Medulla oblongata (tissue), 1 donor: ENCODE results near the gene SLC35G1.
A peak's percentile ranks its signal among the peaks of the same experiment; 100 is the strongest.

Experiments
- DNase-seq: peaks from one replicate; pipeline ENCODE4 v3.0.0-alpha.2; 2015; ENCODE audit errors: extremely low spot score

SLC35G1 gene

GRCh38 chr10:93876381-93876780, 17.4 kb upstream of the SLC35G1 start:
- DNase-seq: no peak

DNA sequence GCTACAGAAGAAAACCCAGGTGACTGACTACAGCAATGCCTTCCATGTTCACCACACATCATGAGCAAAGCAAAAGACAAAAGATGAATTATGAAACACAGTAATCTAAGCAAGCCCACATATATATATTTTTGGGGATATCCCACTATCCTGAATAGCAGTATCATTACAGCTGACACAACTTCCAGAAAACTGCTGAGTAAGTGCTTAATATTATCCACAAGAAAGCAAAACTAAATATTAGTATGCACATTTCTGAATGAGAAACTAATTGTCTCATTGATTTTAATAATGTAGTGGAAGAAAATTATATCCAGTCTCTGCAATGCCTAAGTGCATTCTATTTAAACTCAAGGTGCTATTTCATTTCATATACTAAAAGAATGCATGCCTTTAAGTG, 14.5 kb upstream of the SLC35G1 start:
- DNase-seq: no peak

- DNase-seq: peak; percentile 6
These were observed 969 bp downstream of the SLC35G1 start for GRCh38 chr10:93894516-93895378.

- DNase-seq: no peak
These were observed 3.4 kb downstream of the SLC35G1 start for GRCh38 chr10:93897070-93897780.

DNA sequence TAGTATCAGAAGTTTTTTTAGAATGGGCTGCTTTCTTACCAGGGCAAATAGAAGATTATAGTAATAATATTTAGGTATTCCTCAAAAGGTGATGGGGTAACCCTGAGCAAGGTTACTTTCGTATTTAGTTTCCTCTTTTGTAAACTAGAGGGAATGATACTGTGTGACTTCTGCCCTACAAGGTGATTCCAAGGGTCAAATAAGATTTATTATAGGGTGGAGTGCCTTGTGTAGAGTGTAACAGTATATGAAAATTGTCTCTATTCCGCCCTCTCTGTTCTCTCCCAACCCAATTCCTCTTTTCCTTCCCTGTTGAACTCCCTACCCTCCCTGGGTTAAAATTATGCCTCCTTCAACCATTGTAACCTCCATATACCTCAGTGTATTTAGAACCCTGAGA, 5.3 kb downstream of the SLC35G1 start:
- DNase-seq: no peak

GRCh38 chr10:93903051-93903450, 9.3 kb downstream of the SLC35G1 start:
- no peak for DNase-seq

GRCh38 chr10:93904901-93905300, 11.1 kb downstream of the SLC35G1 start:
- no peak for DNase-seq

GRCh38 chr10:93907059-93907458, 13.3 kb downstream of the SLC35G1 start:
- DNase-seq: no peak

DNA sequence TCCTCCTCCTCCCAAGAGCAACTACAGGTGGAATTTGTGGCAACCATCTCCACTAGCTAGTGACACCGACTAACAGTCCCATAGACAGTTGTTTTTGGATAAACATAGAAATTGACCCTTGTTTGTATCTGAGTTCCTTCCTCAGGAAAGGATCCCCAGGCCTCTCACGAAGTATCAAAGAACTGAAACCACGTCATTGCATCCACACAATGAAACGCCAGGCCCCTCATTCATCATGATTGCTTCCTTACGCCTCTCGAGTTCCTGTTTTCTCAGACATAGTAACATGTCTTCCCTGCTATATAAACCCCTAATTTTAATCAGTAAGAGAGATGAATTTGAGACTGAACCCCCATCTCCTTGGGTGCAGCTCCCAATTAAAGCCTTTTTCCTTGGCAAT, 18.1 kb downstream of the SLC35G1 start:
- no peak for DNase-seq

- no peak for DNase-seq
These were observed 18.7 kb downstream of the SLC35G1 start for GRCh38 chr10:93912444-93912843.

DNA sequence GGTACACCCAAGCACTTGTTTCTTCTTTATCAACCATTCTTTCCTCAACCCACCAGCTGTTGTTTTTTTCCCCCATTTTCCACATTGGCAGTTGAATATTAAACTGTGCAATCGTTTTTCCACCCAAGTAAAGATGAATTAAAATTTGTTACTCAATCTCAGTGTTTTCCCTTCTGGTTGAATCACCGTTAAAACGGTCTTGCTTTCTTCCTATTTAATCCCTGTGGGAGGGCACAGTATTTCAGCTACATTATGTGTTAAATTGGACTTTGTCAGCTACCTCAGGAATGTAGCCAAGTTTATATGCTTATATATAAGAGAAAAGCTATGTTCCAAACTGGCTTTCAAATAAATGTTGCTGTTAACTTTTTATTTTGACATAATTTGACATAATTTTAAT, 19.9 kb downstream of the SLC35G1 start:
- DNase-seq: no peak

DNA sequence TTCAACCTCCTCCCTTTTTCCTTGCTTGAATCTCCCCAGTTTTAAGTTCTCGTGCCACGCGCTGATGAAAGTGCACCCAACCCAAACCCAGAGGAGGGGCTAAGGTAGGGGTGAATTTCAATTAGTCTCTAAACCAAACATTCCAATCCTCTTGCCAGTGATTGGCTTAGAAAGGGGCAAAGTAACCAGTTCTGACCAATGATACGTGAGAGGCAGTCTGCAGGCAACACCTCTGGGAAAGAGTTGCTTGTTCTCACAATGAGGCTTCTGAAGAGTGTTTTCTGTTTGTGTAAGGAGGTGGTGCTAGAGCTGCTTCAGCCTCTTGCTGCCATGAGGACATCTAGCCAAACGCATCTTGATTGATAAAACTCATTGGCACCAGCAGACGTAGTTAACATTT, 21.8 kb downstream of the SLC35G1 start:
- no peak for DNase-seq

GRCh38 chr10:93916257-93917063, 22.7 kb downstream of the SLC35G1 start:
- DNase-seq: peak; percentile 44

- DNase-seq: no peak
These were observed 23.2 kb downstream of the SLC35G1 start for GRCh38 chr10:93917064-93917391.

DNA sequence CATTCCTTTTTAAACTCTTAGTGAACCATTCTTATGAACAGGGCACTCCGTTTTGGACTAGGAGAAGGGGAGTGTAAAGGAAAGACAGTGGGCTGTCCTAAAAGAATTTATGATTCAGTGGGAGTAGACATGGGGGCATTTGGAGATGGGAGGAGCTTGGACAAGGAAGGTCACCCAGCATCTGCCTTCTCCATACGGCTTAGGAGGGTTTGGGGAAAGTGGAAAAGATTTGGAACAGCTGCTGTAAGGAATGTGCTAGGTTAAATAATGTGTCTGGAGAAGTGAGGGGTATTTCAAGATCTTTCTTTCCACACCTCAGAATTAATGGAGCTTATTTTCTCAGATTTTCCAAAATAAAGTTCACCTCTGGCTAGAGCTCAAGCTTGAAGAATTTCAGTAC, 24.0 kb downstream of the SLC35G1 start:
- no peak for DNase-seq

DNA sequence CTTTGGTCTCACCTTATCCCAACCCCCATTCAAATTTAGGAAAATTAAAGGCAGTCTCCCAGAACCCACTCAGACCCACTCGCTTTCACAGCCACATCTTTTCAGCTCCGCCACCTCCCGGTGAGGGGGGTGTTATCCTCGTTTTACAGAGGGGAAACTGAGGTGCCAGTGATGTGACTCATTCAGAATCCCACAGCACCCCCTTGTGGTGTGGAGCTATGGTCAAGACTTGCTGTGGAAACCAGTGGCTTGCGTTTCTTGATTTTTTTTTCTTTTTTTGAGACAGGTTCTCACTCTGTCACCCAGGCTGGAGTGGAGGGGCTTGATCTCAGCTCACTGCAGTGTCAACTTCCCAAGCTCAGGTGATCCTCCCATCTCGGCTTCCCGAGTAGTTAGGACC, 27.6 kb downstream of the SLC35G1 start:
- DNase-seq: no peak

DNA sequence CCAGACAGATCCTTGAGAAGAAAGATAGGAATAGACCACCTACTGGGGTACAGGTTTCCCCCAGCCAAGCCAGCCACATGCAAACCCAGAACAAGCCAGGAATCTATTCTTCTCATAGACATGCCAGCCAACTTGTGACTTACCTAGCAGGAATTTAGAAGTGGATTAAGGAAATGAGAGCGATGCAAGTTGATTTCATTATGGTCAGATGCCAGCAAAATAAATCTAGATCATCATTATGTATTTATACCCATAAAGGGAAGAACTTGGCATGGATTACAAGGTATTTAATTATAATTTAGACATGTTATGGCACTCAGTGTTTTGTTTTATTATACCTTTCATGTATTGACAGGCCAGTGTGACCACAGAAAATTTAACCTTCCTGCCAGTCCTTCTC, 32.8 kb downstream of the SLC35G1 start:
- no peak for DNase-seq

- no peak for DNase-seq
These were observed 44.4 kb downstream of the SLC35G1 start for GRCh38 chr10:93938140-93938539.

- DNase-seq: no peak
These were observed 47.1 kb downstream of the SLC35G1 start for GRCh38 chr10:93940881-93941280.

- DNase-seq: peak; percentile 3
These were observed 47.8 kb downstream of the SLC35G1 start for GRCh38 chr10:93941606-93942005.

DNA sequence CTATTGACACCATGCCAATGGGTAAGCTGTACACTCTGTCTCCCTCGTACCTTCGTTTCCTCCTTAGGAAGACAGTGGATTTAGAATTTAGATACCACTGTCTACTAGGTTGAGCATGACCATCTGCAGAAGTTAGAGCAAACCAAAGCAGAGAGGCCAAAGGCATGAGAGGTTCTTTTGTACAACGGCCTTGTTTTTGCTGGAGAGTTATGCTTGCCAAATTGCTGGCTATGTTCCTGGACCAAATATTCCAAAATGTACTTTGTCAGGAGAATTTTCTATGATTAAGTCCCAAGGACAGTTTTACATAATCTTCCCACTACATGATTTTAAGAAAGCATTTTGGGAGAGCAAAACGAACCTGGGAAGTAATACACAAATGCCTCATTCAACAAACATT, 52.0 kb downstream of the SLC35G1 start:
- no peak for DNase-seq

DNA sequence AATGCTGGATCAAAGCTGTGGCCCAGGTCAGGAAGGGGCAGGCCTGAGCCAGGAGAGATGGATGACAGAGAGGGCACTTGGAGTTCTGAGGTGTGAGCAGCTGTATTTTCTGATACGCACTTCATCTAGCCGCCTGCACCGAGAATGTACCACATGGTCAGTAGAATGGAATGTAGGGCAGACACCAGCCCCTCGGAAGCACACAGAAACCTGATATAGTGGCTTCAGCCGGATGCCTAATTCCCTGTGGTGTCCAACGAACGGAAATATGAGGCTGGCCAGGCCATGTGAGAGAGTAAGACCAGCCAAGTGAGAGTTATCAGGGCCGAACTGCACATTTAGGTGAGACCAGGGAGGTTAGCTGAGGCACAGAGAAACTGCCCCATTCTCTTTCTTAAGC, 53.3 kb downstream of the SLC35G1 start:
- no peak for DNase-seq

- DNase-seq: no peak
These were observed 53.7 kb downstream of the SLC35G1 start for GRCh38 chr10:93947524-93947923.
